B cell (primary cell): ENCODE data around the gene TMEM144.

ENCODE experiments used
- CTCF ChIP-seq: fragments of 200-600 bp; IDR thresholded peaks from one replicate; pipeline ENCODE4 v1.8.0; 2022; ENCODE audit warnings: antibody characterized with exemption, mild to moderate bottlenecking
- EZH2 ChIP-seq: IDR thresholded peaks from 2 replicates; pipeline ENCODE4 v1.6.1; 2012; ENCODE audit warnings: borderline replicate concordance, low read depth, mild to moderate bottlenecking, moderate library complexity, low read length; ENCODE audit not compliant: insufficient read depth, poor library complexity, severe bottlenecking

DNA sequence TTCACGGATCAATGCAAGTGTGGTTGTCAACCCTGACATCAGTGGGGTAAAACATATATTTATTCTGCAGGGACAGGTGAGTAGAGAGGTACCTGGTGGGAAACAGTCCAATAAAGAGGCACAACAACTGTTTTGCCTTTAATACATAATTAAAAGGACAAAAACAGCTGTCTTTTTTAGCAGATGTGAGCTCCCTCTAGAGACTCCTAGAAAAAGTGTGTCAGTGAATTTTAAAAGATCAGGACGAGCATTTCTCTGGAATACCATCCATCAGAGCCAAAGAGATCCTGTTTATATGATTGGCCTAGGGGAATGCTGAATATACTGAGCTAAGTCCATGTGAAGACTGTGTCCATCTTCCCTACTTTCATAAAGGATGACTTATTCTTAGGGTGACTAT lies 58.3 kb downstream of the TMEM144 start:
- TF ChIP-seq CTCF: no peak
- TF ChIP-seq EZH2: no peak
